Lower leg skin (tissue), 4 donors: ENCODE data around the gene GPRASP1. TPM values are rescaled to one million over a fixed set of nuclear protein-coding genes. Genes with fewer than 3 reads are reported as not detected.

Experiments
- DNase-seq, 2 donors: peaks; one replicate each; pipeline ENCODE4 v3.0.0-alpha.2; 2019; ENCODE audit warnings: low spot score in 2 of 2
- H3K4me3 ChIP-seq: fragments of 200-600 bp; sonication (generic); 2 replicates; pipeline ENCODE4 v1.5.1; 2017; ENCODE audit warnings: mild to moderate bottlenecking, low read depth; ENCODE audit not compliant: poor library complexity, severe bottlenecking
- CTCF ChIP-seq, 3 donors: fragments of 450-650 bp; IDR thresholded peaks; one replicate each; pipeline ENCODE4 v1.5.1; 2016; ENCODE audit warnings: antibody characterized with exemption in 3 of 3, mild to moderate bottlenecking in 3 of 3, moderate library complexity in 2 of 3
- POLR2A ChIP-seq, 2 donors: fragments of 450-650 bp; IDR thresholded peaks; one replicate each; pipeline ENCODE4 v1.6.1; 2016 to 2017; ENCODE audit warnings: antibody characterized with exemption in 2 of 2, mild to moderate bottlenecking in 1 of 2, moderate library complexity in 1 of 2
- WGBS, 2 donors: methylation state at CpG; one replicate each; pipeline ENCODE4 v1.1.5; 2018; 5-methylcytosine and 5-hydroxymethylcytosine counted together
- intact Hi-C: fragments of 100-400 bp; cut with DNase I; formaldehyde crosslinking; loops from one replicate; pipeline ENCODE4 v1.15.0; 2023; ENCODE audit warnings: low total_unique reads
- total RNA-seq, 4 donors: library from RNA; depleted of rRNA; stranded (reverse); fragments of >200 nt; gene quantifications; one replicate each; pipeline ENCODE4 v1.1.0, GENCODE V29; 2016

Gene GPRASP1
- 1 to 10 TPM; 3.6 to 5.1 (median 4.2) TPM for total RNA-seq

- DNase-seq = peak in 1 of 2 donors; percentile 91
- TF ChIP-seq POLR2A (IDR thresholded peaks at IDR 0.05) (no peak), CTCF (IDR thresholded peaks at IDR 0.05) (no peak)
- 0 to 36% methylated on average over 13 to 19 of the region's 61 CpGs for WGBS, 2 donors
- peak within 1 kb of the TSS; percentile 58 for H3K4me3 ChIP-seq
- intact Hi-C loops = no loop called here
These were observed at the start of gene GPRASP1 for GRCh38 chrX:102651242-102652011. GPRASP1 (plus strand) TSS chrX:102651483; CDS start chrX:102653914, 2,431 bp downstream.

GRCh38 chrX:102604327-102604726 is 47.0 kb upstream of the GPRASP1 start:
- 60 to 65% methylated on average over 1 of the region's 1 CpG for WGBS, 2 donors
- DNase-seq = no peak
- no peak for TF ChIP-seq CTCF (IDR thresholded peaks at IDR 0.05)
- TF ChIP-seq POLR2A (IDR thresholded peaks at IDR 0.05) = no peak
- intact Hi-C loops = no loop called here
- H3K4me3 ChIP-seq = no peak overlapping the region

- DNase-seq = no peak
- H3K4me3 ChIP-seq = no peak overlapping the region
- intact Hi-C loops = no loop called here
- TF ChIP-seq CTCF (IDR thresholded peaks at IDR 0.05) (no peak), POLR2A (IDR thresholded peaks at IDR 0.05) (no peak)
- WGBS, 2 donors = 88 to 100% methylated on average over 1 of the region's 1 CpG
These were observed 45.2 kb upstream of the GPRASP1 start for GRCh38 chrX:102606115-102606514.

GRCh38 chrX:102610905-102611304 is 40.4 kb upstream of the GPRASP1 start:
- no peak for DNase-seq

GRCh38 chrX:102624105-102624504 is 27.2 kb upstream of the GPRASP1 start:
- no peak overlapping the region for H3K4me3 ChIP-seq
- 81 to 88% methylated on average over 6 of the region's 6 CpGs for WGBS, 2 donors
- intact Hi-C loops = no loop called here
- TF ChIP-seq POLR2A (IDR thresholded peaks at IDR 0.05) (no peak), CTCF (IDR thresholded peaks at IDR 0.05) (no peak)
- no peak for DNase-seq

More at GRCh38 chrX:102610905-102611304, 40.4 kb upstream of the GPRASP1 start:
- no peak for TF ChIP-seq POLR2A (IDR thresholded peaks at IDR 0.05)
- no peak for TF ChIP-seq CTCF (IDR thresholded peaks at IDR 0.05)
- no peak overlapping the region for H3K4me3 ChIP-seq
- WGBS, 2 donors = 65 to 90% methylated on average over 4 of the region's 4 CpGs
- intact Hi-C loops = no loop called here
